ENCODE results near the gene HOXD4. TPM values are rescaled to one million over a fixed set of nuclear protein-coding genes. Genes with fewer than 3 reads are reported as not detected.

HOXD4 gene
- polyA plus RNA-seq, 2 of the 4 experiments (the other 2 are of a cell fraction), result 0.27 to 0.87 TPM

- Histone ChIP-seq H3K4me1 (0 out of 3 replicates have a peak, but pooled peaks cover 3% of the 10 kb centered on the region), H3K4me2 (no peak overlapping the region), H3K27ac (no peak overlapping the region), H3K4me3 (no peak overlapping the region), H3K9me3 (no peaks in the 10 kb centered on the region)
- ATAC-seq, result no peak
- CTCF ChIA-PET, result interaction anchor here (1.2 to 3.7 kb wide), 9 partner anchors 9 to 1027 kb away, joined by 3 to 13 read pairs (median 5); no protein-coding TSS in a partner anchor
- FAIRE-seq, result no peak
- 91% methylated on average over 49 of the region's 53 CpGs for WGBS (ENCODE audit: missing lambda C conversion rate)
- POLR2A ChIA-PET, result no interaction called here
- TF ChIP-seq JUN (IDR thresholded peaks at IDR 0.05) (no peak), EHF (CRISPR knock-in tag; IDR thresholded peaks at IDR 0.05) (no peak), PBX3 (IDR thresholded peaks at IDR 0.05) (no peak), NR3C1 (IDR thresholded peaks at IDR 0.05) (no peak), RNF2 (IDR thresholded peaks at IDR 0.05; ENCODE audit: borderline replicate concordance, low read depth) (no peak), EP300 (IDR thresholded peaks at IDR 0.05) (no peak), PHF8 (IDR thresholded peaks at IDR 0.05; ENCODE audit: borderline replicate concordance, low read depth) (no peak), MAZ (IDR thresholded peaks at IDR 0.05; ENCODE audit: borderline replicate concordance, low read depth, low read length) (no peak), TP53 (CRISPR knock-in tag; IDR thresholded peaks at IDR 0.05) (no peak), RAD21 (conservative IDR thresholded peaks at IDR 0.05 in 1 of 2, IDR thresholded peaks at IDR 0.05 in 1 of 2) (no peak), HOXA7 (CRISPR knock-in tag; IDR thresholded peaks at IDR 0.05) (no peak), ESRRA (IDR thresholded peaks at IDR 0.05; ENCODE audit: borderline replicate concordance, low read length) (no peak), CBX2 (IDR thresholded peaks at IDR 0.05; ENCODE audit: borderline replicate concordance, low read depth) (no peak)
- TF ChIP-seq, protein P1, sequence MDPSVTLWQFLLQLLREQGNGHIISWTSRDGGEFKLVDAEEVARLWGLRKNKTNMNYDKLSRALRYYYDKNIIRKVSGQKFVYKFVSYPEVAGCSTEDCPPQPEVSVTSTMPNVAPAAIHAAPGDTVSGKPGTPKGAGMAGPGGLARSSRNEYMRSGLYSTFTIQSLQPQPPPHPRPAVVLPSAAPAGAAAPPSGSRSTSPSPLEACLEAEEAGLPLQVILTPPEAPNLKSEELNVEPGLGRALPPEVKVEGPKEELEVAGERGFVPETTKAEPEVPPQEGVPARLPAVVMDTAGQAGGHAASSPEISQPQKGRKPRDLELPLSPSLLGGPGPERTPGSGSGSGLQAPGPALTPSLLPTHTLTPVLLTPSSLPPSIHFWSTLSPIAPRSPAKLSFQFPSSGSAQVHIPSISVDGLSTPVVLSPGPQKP (IDR thresholded peaks at IDR 0.05; ENCODE audit: low read depth, low read length), result no peak
- TF ChIP-seq, protein P2, sequence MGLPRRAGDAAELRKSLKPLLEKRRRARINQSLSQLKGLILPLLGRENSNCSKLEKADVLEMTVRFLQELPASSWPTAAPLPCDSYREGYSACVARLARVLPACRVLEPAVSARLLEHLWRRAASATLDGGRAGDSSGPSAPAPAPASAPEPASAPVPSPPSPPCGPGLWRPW (IDR thresholded peaks at IDR 0.05), result no peak
- DNase-seq (ENCODE audit: low read depth in 1 of 2, low spot score in 1 of 2), result no peak
These were observed 29.9 kb upstream of the HOXD4 start for GRCh38 chr2:176121190-176122051.

GRCh38 chr2:176122052-176122682 lies 29.2 kb upstream of the HOXD4 start:
- DNase-seq (ENCODE audit: low read depth in 1 of 2, low spot score in 1 of 2) (no peak), FAIRE-seq (no peak), ATAC-seq (no peak)
- no peaks in the 10 kb centered on the region for H3K9me3 ChIP-seq
- H3K4me3 ChIP-seq, result no peak overlapping the region
- CTCF ChIA-PET, result interaction anchor here (1.4 to 3.7 kb wide), 5 partner anchors 8 to 1026 kb away, joined by 3 to 13 read pairs (median 12); no protein-coding TSS in a partner anchor
- H3K27ac ChIP-seq, result no peak overlapping the region
- H3K4me1 ChIP-seq, result 0 out of 3 replicates have a peak, but pooled peaks cover 3% of the 10 kb centered on the region
- POLR2A ChIA-PET, result no interaction called here
- TF ChIP-seq SMC3 (IDR thresholded peaks at IDR 0.05) (no peak), MAFK (IDR thresholded peaks at IDR 0.05; ENCODE audit: partially characterized antibody) (no peak), GATA3 (IDR thresholded peaks at IDR 0.05; ENCODE audit: borderline replicate concordance) (no peak), ATOH8 (CRISPR knock-in tag; IDR thresholded peaks at IDR 0.05; ENCODE audit: low read depth) (no peak), RFX5 (IDR thresholded peaks at IDR 0.05) (no peak), ZC3H11A (IDR thresholded peaks at IDR 0.05) (no peak)
- TF ChIP-seq, protein P3, sequence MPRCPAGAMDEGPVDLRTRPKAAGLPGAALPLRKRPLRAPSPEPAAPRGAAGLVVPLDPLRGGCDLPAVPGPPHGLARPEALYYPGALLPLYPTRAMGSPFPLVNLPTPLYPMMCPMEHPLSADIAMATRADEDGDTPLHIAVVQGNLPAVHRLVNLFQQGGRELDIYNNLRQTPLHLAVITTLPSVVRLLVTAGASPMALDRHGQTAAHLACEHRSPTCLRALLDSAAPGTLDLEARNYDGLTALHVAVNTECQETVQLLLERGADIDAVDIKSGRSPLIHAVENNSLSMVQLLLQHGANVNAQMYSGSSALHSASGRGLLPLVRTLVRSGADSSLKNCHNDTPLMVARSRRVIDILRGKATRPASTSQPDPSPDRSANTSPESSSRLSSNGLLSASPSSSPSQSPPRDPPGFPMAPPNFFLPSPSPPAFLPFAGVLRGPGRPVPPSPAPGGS (IDR thresholded peaks at IDR 0.05), result no peak
- TF ChIP-seq, protein P4, sequence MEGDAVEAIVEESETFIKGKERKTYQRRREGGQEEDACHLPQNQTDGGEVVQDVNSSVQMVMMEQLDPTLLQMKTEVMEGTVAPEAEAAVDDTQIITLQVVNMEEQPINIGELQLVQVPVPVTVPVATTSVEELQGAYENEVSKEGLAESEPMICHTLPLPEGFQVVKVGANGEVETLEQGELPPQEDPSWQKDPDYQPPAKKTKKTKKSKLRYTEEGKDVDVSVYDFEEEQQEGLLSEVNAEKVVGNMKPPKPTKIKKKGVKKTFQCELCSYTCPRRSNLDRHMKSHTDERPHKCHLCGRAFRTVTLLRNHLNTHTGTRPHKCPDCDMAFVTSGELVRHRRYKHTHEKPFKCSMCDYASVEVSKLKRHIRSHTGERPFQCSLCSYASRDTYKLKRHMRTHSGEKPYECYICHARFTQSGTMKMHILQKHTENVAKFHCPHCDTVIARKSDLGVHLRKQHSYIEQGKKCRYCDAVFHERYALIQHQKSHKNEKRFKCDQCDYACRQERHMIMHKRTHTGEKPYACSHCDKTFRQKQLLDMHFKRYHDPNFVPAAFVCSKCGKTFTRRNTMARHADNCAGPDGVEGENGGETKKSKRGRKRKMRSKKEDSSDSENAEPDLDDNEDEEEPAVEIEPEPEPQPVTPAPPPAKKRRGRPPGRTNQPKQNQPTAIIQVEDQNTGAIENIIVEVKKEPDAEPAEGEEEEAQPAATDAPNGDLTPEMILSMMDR (IDR thresholded peaks at IDR 0.05), result no peak
- H3K4me2 ChIP-seq, result no peak overlapping the region
- 88% methylated on average over 47 of the region's 47 CpGs for WGBS (ENCODE audit: missing lambda C conversion rate)
